ENCODE results near the gene ZFP36L2. TPM values are rescaled to one million over a fixed set of nuclear protein-coding genes. Genes with fewer than 3 reads are reported as not detected.
A peak's percentile ranks its signal among the peaks of the same experiment; 100 is the strongest.

The ZFP36L2 gene
- total RNA-seq, 2 donors from 2014 or later = 77.1 to 114 TPM

GRCh38 chr2:43248621-43249020, 22.2 kb upstream of the ZFP36L2 start:
- no peak for DNase-seq
- H3K4me3 Mint-ChIP-seq = no peak overlapping the region
- H3K27ac ChIP-seq (ENCODE audit: low read depth, low read length) = no peak overlapping the region
- no peak overlapping the region for H3K27ac Mint-ChIP-seq
- no peaks in the 10 kb centered on the region for H3K4me1 ChIP-seq (ENCODE audit: control insufficient read depth, insufficient read depth, low read length)
- TF ChIP-seq CTCF (conservative IDR thresholded peaks at IDR 0.05) = no peak
- H3K4me3 ChIP-seq (ENCODE audit: low read length) = no peak overlapping the region
- H3K27me3 ChIP-seq (ENCODE audit: control insufficient read depth, insufficient read depth, low read length, poor library complexity, severe bottlenecking) = no peaks in the 10 kb centered on the region
- no peaks in the 10 kb centered on the region for H3K27me3 Mint-ChIP-seq (ENCODE audit: insufficient read depth)
- peaks cover 5% of the 10 kb centered on the region for H3K36me3 Mint-ChIP-seq (ENCODE audit: low read depth)
- H3K36me3 ChIP-seq (ENCODE audit: control insufficient read depth, insufficient read depth, low read length) = no peaks in the 10 kb centered on the region
- no peak overlapping the region for H3K9ac ChIP-seq (ENCODE audit: extremely low read depth, low read length, poor library complexity, severe bottlenecking)
- 95% methylated on average over 5 to 7 of the region's 7 CpGs for WGBS, 2 experiments (ENCODE audit: insufficient coverage in 1 of 2, insufficient read length in 1 of 2)
- H3K9me3 ChIP-seq (ENCODE audit: control insufficient read depth, low read length) = no peaks in the 10 kb centered on the region
- H3K4me1 Mint-ChIP-seq = peaks cover 7% of the 10 kb centered on the region
- H3K9me3 Mint-ChIP-seq = no peaks in the 10 kb centered on the region

GRCh38 chr2:43246641-43247040, 20.2 kb upstream of the ZFP36L2 start:
- no peaks in the 10 kb centered on the region for H3K27me3 Mint-ChIP-seq (ENCODE audit: insufficient read depth)
- no peaks in the 10 kb centered on the region for H3K27me3 ChIP-seq (ENCODE audit: control insufficient read depth, insufficient read depth, low read length, poor library complexity, severe bottlenecking)
- H3K4me3 ChIP-seq (ENCODE audit: low read length) = no peak overlapping the region
- H3K9me3 Mint-ChIP-seq = no peaks in the 10 kb centered on the region
- H3K4me3 Mint-ChIP-seq = no peak overlapping the region
- H3K9ac ChIP-seq (ENCODE audit: extremely low read depth, low read length, poor library complexity, severe bottlenecking) = no peak overlapping the region
- H3K27ac Mint-ChIP-seq = peak overlapping the region; percentile 32
- no peaks in the 10 kb centered on the region for H3K36me3 ChIP-seq (ENCODE audit: control insufficient read depth, insufficient read depth, low read length)
- no peak for TF ChIP-seq CTCF (conservative IDR thresholded peaks at IDR 0.05)
- peaks cover 5% of the 10 kb centered on the region for H3K36me3 Mint-ChIP-seq (ENCODE audit: low read depth)
- peaks cover 7% of the 10 kb centered on the region for H3K4me1 Mint-ChIP-seq
- 73 to 77% methylated on average over 3 of the region's 3 CpGs for WGBS, 2 experiments (ENCODE audit: insufficient coverage in 1 of 2, insufficient read length in 1 of 2)
- H3K4me1 ChIP-seq (ENCODE audit: control insufficient read depth, insufficient read depth, low read length) = no peaks in the 10 kb centered on the region
- H3K27ac ChIP-seq (ENCODE audit: low read depth, low read length) = no peak overlapping the region
- peak; percentile 68 for DNase-seq
- H3K9me3 ChIP-seq (ENCODE audit: control insufficient read depth, low read length) = no peaks in the 10 kb centered on the region

- Histone ChIP-seq H3K27ac (ENCODE audit: low read depth, low read length) (no peak overlapping the region), H3K4me1 (ENCODE audit: control insufficient read depth, insufficient read depth, low read length) (no peaks in the 10 kb centered on the region), H3K36me3 (ENCODE audit: control insufficient read depth, insufficient read depth, low read length) (no peaks in the 10 kb centered on the region), H3K9me3 (ENCODE audit: control insufficient read depth, low read length) (no peaks in the 10 kb centered on the region), H3K4me3 (ENCODE audit: low read length) (no peak overlapping the region), H3K27me3 (ENCODE audit: control insufficient read depth, insufficient read depth, low read length, poor library complexity, severe bottlenecking) (no peaks in the 10 kb centered on the region), H3K9ac (ENCODE audit: extremely low read depth, low read length, poor library complexity, severe bottlenecking) (no peak overlapping the region)
- H3K27ac Mint-ChIP-seq = no peak overlapping the region
- TF ChIP-seq CTCF (conservative IDR thresholded peaks at IDR 0.05) = no peak
- H3K27me3 Mint-ChIP-seq (ENCODE audit: insufficient read depth) = no peaks in the 10 kb centered on the region
- H3K4me3 Mint-ChIP-seq = no peak overlapping the region
- peak; percentile 52 for DNase-seq
- H3K9me3 Mint-ChIP-seq = no peaks in the 10 kb centered on the region
- H3K36me3 Mint-ChIP-seq (ENCODE audit: low read depth) = peaks cover 1% of the 10 kb centered on the region
- 92 to 93% methylated on average over 10 of the region's 10 CpGs for WGBS, 2 experiments (ENCODE audit: insufficient coverage in 1 of 2, insufficient read length in 1 of 2)
- H3K4me1 Mint-ChIP-seq = no peaks in the 10 kb centered on the region
These were observed 15.2 kb upstream of the ZFP36L2 start for GRCh38 chr2:43241558-43241957.
